Kidney (tissue), 14 donors: ENCODE measurements around the gene SLC7A5. TPM values are rescaled to one million over a fixed set of nuclear protein-coding genes. Genes with fewer than 3 reads are reported as not detected.

Experiments
- DNase-seq, 5 donors: peaks; one replicate each; pipeline ENCODE4 v3.0.0-alpha.2; 2013 to 2020
- FAIRE-seq: peaks from 2 replicates; lab custom pipeline; 2012; peaks lifted over from hg19 to GRCh38; lab: Jason Lieb, UNC
- H3K27ac ChIP-seq, 2 donors: one replicate each; pipeline ENCODE4 v1.7.0; 2013; ENCODE audit warnings: low read depth in 2 of 2, low read length in 2 of 2, inconsistent platforms in 1 of 2
- H3K27me3 ChIP-seq: one replicate; pipeline ENCODE4 v1.7.1; 2013; ENCODE audit warnings: low read length, inconsistent platforms; ENCODE audit not compliant: control insufficient read depth, insufficient read depth
- H3K36me3 ChIP-seq, 3 donors: one replicate each; pipeline versions ENCODE4 v1.7.0 to v1.7.1; 2013; ENCODE audit warnings: low read length in 3 of 3, control low read depth in 1 of 3, inconsistent platforms in 1 of 3; ENCODE audit not compliant: insufficient read depth in 3 of 3, control insufficient read depth in 2 of 3
- H3K4me1 ChIP-seq, 3 donors: one replicate each; pipeline versions ENCODE4 v1.7.0 to v1.7.1; 2013; ENCODE audit warnings: low read length in 3 of 3, inconsistent platforms in 1 of 3, low read depth in 1 of 3; ENCODE audit not compliant: control insufficient read depth in 2 of 3, insufficient read depth in 2 of 3
- H3K4me3 ChIP-seq, 3 donors: one replicate each; pipeline versions ENCODE4 v1.7.0 to v1.8.1; 2013; ENCODE audit warnings: low read length in 3 of 3, control low read depth in 1 of 3, inconsistent platforms in 1 of 3
- H3K9ac ChIP-seq, 3 donors: one replicate each; pipeline versions ENCODE4 v1.7.0 to v1.7.1; 2013; ENCODE audit warnings: low read length in 3 of 3, control low read depth in 1 of 3, inconsistent platforms in 1 of 3
- H3K9me3 ChIP-seq, 3 donors: one replicate each; pipeline versions ENCODE4 v1.7.0 to v1.7.1; 2013; ENCODE audit warnings: low read length in 3 of 3, control low read depth in 1 of 3, inconsistent platforms in 1 of 3; ENCODE audit not compliant: control insufficient read depth in 2 of 3, insufficient read depth in 1 of 3
- CTCF ChIP-seq: IDR thresholded peaks from 3 replicates; pipeline ENCODE4 v1.5.1; 2012; ENCODE audit warnings: mild to moderate bottlenecking, moderate library complexity, borderline replicate concordance; ENCODE audit not compliant: insufficient read depth; ENCODE audit errors: extremely low read depth
- intact Hi-C: fragments of 100-400 bp; cut with DNase I; formaldehyde crosslinking; loops from one replicate; pipeline ENCODE4 v1.11.1; 2022
- polyA plus RNA-seq: library from polyadenylated mRNA; stranded (reverse); fragments of 350-450 nt; fragmentation: Illumina TruSeq; extraction: RNeasy Lipid Tissue Mini Kit (QIAGEN cat#74804); gene quantifications from one replicate; pipeline ENCODE4 v1.2.3, GENCODE V29; 2014; ENCODE audit warnings: low read depth, low replicate concordance; ENCODE audit not compliant: insufficient read depth
- total RNA-seq: library from RNA; stranded (reverse); fragmentation: NEBNext Ultra II Directional; extraction: Animal tissue kit (Norgen Biotek cat#: 25700); gene quantifications from one replicate; pipeline ENCODE4 v1.2.1, GENCODE V29; 2021
- donor health status: control.
- donor health status: control.
- donor health status: control.
- donor health status: control.
- donor health status: control.
- donor health status: DM: yes; HTN: yes; CAD: no.
- donor health status: Normal renal cell carcinoma (clear cell type).

SLC7A5 gene
- total and polyA plus RNA-seq, 2 donors from 2014 or later: 17.0 to 18.7 TPM

DNA sequence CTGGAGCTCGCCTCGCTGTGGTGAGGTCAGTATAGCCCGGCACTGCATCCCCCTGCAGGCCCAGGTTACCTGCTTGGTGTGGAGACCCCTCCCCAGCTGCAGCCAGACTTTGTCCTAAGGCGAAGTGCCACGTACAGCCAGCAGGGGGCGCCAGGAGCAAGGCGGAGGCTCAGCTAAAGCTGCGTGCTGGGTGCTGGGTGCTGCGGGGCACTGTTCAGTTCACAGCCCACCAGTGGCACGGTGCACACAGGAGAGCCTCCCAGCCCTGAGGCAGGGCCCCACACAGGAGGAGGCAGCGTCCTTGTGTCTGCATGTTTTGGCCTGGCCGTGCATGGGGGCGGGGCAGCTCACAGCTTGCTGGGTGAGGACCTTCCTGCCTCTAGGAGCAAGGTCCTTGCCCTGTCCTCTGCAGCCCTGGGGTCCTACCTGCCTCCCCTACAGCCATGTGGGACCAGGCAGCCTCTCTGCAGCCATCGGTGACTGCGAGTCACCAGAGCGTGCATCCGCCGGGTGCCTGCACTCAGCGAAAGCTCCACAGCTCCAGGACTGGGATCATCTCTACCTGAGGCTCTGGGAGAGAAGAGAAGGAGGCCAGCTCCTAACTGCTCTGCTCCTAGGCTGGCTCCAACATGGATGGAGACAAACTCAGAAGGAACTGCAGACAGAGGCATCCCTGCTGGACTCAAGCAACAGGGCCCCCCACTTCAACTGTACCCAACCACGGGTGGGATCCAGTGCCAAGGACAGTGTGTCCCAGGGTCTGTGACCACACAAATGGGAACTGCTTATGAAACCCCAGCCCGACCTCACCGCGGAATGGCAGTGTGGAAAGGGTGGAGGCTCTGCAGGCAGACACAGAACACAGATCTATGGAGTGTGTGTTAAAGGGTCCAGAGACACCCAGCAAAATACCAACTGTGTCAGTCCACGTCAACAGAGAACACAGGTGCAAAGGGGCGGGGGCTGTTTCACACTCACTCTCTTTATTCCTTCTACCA, 19.0 kb downstream of the SLC7A5 start:
- DNase-seq (peak in 3 of 5 donors; percentile 67 to 84 (median 68)), FAIRE-seq (no peak)

GRCh38 chr16:87849419-87850008, 19.8 kb downstream of the SLC7A5 start:
- H3K9ac ChIP-seq: no peak overlapping the region
- FAIRE-seq: no peak
- no peak for DNase-seq
- TF ChIP-seq CTCF: no peak
- H3K4me1 ChIP-seq: peaks cover 0 to 5% (median 5%) of the 10 kb centered on the region in 3 donors
- H3K36me3 ChIP-seq: no peaks in the 10 kb centered on the region
- H3K27ac ChIP-seq: no peak overlapping the region
- H3K27me3 ChIP-seq: no peaks in the 10 kb centered on the region
- no peaks in the 10 kb centered on the region for H3K9me3 ChIP-seq
- intact Hi-C loops: no loop called here
- no peak overlapping the region for H3K4me3 ChIP-seq

More for the DNA sequence above, 19.0 kb downstream of the SLC7A5 start:
- H3K4me3 ChIP-seq: no peak overlapping the region
- H3K27me3 ChIP-seq: no peaks in the 10 kb centered on the region
- no peak overlapping the region for H3K27ac ChIP-seq
- H3K9me3 ChIP-seq: no peaks in the 10 kb centered on the region
- H3K9ac ChIP-seq: no peak overlapping the region
- H3K36me3 ChIP-seq: no peaks in the 10 kb centered on the region
- TF ChIP-seq CTCF: peak; percentile 83
- H3K4me1 ChIP-seq: peaks cover 0 to 5% (median 5%) of the 10 kb centered on the region in 3 donors
- intact Hi-C loops: no loop called here

GRCh38 chr16:87848676-87849345, 20.5 kb downstream of the SLC7A5 start:
- Histone ChIP-seq H3K4me3 (no peak overlapping the region), H3K9ac (no peak overlapping the region), H3K27ac (peak overlapping the region in 1 of 2 donors; percentile 43), H3K36me3 (no peaks in the 10 kb centered on the region), H3K27me3 (no peaks in the 10 kb centered on the region), H3K9me3 (no peaks in the 10 kb centered on the region), H3K4me1 (peaks cover 0 to 5% (median 5%) of the 10 kb centered on the region in 3 donors)
- DNase-seq (no peak), FAIRE-seq (no peak)
- intact Hi-C loops: no loop called here
- TF ChIP-seq CTCF: no peak
